H1 (cell line): Measurements from ENCODE around the gene RAB3C. TPM values are rescaled to one million over a fixed set of nuclear protein-coding genes. Genes with fewer than 3 reads are reported as not detected.

Experiments
- CTCF ChIA-PET: fragments of 300-600 bp; sonication (Branson Sonifier 250); formaldehyde crosslinking; loops from one replicate; lab custom pipeline; 2021; ENCODE audit not compliant: partially characterized antibody; lab: Charles Lee
- POLR2A ChIA-PET: fragments of 300-600 bp; sonication (Branson Sonifier 250); formaldehyde crosslinking; loops from one replicate; lab custom pipeline; 2021; ENCODE audit warnings: inconsistent platforms; ENCODE audit not compliant: partially characterized antibody; lab: Charles Lee
- DNase-seq, 2 experiments: peaks; one replicate each; pipeline versions ENCODE4 v3.0.0 to v3.0.0-alpha.2; 2010 to 2022; ENCODE audit warnings: low spot score in 2 of 2, low read depth in 1 of 2, mixed read lengths in 1 of 2
- FAIRE-seq: peaks from 2 replicates; lab custom pipeline; 2011; peaks lifted over from hg19 to GRCh38; lab: Jason Lieb, UNC
- H2AFZ ChIP-seq: 2 replicates; pipeline ENCODE4 v1.8.1; 2012; ENCODE audit warnings: low read length, inconsistent platforms
- H2AK5ac ChIP-seq: 2 replicates; pipeline ENCODE4 v1.6.1; 2013; ENCODE audit warnings: low read depth, low read length
- H2BK120ac ChIP-seq: replicated peaks from 2 replicates; pipeline ENCODE3; 2013; ENCODE audit warnings: low read depth, low read length, inconsistent platforms
- H2BK12ac ChIP-seq: 2 replicates; pipeline ENCODE4 v1.6.1; 2013; ENCODE audit warnings: low read depth, low read length
- H2BK15ac ChIP-seq: 2 replicates; pipeline ENCODE4 v1.6.1; 2013; ENCODE audit warnings: low read length
- H2BK20ac ChIP-seq: 2 replicates; pipeline ENCODE4 v1.6.1; 2013; ENCODE audit warnings: low read length
- H2BK5ac ChIP-seq: 2 replicates; pipeline ENCODE4 v1.6.1; 2013; ENCODE audit warnings: low read depth, low read length
- H3K14ac ChIP-seq: 2 replicates; pipeline ENCODE4 v1.6.1; 2013; ENCODE audit warnings: inconsistent platforms; ENCODE audit not compliant: insufficient read length
- H3K18ac ChIP-seq: 2 replicates; pipeline ENCODE4 v1.6.1; 2013; ENCODE audit warnings: low read length; ENCODE audit errors: extremely low read depth
- H3K23ac ChIP-seq: 2 replicates; pipeline ENCODE4 v1.6.1; 2013; ENCODE audit warnings: inconsistent platforms; ENCODE audit not compliant: insufficient read length
- H3K23me2 ChIP-seq: 2 replicates; pipeline ENCODE4 v1.6.1; 2013; ENCODE audit warnings: low read depth, low read length
- H3K27ac ChIP-seq: 2 replicates; pipeline ENCODE4 v1.6.1; 2011; ENCODE audit warnings: low read depth, low read length, inconsistent platforms
- H3K27me3 ChIP-seq, 4 experiments: replicated peaks in 1 of 4; 1 replicate in 1 of 4; 2 replicates in 3 of 4; pipeline versions ENCODE4 v1.6.1 to v1.8.1; 2011 to 2013; ENCODE audit warnings: low read length in 3 of 4, mild to moderate bottlenecking in 3 of 4, inconsistent platforms in 2 of 4, mixed read lengths in 2 of 4, moderate library complexity in 1 of 4; ENCODE audit not compliant: control insufficient read depth in 3 of 4, insufficient read depth in 3 of 4; ENCODE audit errors: extremely low read depth in 1 of 4
- H3K36me3 ChIP-seq, 4 experiments: 2 replicates each; pipeline versions ENCODE4 v1.6.1 to v1.8.1; 2011 to 2013; ENCODE audit warnings: mild to moderate bottlenecking in 4 of 4, low read length in 3 of 4, moderate library complexity in 2 of 4, control low read depth in 1 of 4, inconsistent platforms in 1 of 4; ENCODE audit not compliant: insufficient read depth in 4 of 4, control insufficient read depth in 2 of 4
- H3K4ac ChIP-seq: replicated peaks from 2 replicates; pipeline ENCODE3; 2013; ENCODE audit warnings: low read length, low read depth, mixed read lengths, inconsistent platforms; ENCODE audit not compliant: insufficient read length
- H3K4me1 ChIP-seq, 4 experiments: replicated peaks in 1 of 4; 1 replicate in 1 of 4; 2 replicates in 3 of 4; pipeline versions ENCODE4 v1.6.1 to v1.8.1; 2011 to 2013; ENCODE audit warnings: low read length in 3 of 4, inconsistent platforms in 2 of 4, mixed read lengths in 1 of 4; ENCODE audit not compliant: insufficient read depth in 4 of 4, control insufficient read depth in 3 of 4
- H3K4me2 ChIP-seq, 2 experiments: 2 replicates each; pipeline versions ENCODE4 v1.6.1 to v1.8.1; 2011 to 2013; ENCODE audit warnings: low read depth in 2 of 2, low read length in 2 of 2, control low read depth in 1 of 2, inconsistent platforms in 1 of 2, mild to moderate bottlenecking in 1 of 2; ENCODE audit not compliant: insufficient read depth in 1 of 2
- H3K4me3 ChIP-seq, 4 experiments: fragments of 200-600, 300-600 bp in 1 of 4; sonication (generic), shearing (Covaris generic), sonication (Bioruptor Twin) in 1 of 4; 2 replicates each; pipeline versions ENCODE4 v1.5.1 to v1.8.1; 2011 to 2016; ENCODE audit warnings: low read length in 4 of 4, low read depth in 3 of 4, control low read depth in 2 of 4, inconsistent platforms in 2 of 4, mild to moderate bottlenecking in 2 of 4, mixed read lengths in 1 of 4, moderate library complexity in 1 of 4; ENCODE audit not compliant: insufficient read depth in 2 of 4; ENCODE audit errors: extremely low read depth in 1 of 4
- H3K56ac ChIP-seq: replicated peaks from 2 replicates; pipeline ENCODE3; 2013; ENCODE audit warnings: low read depth, mild to moderate bottlenecking, mixed read lengths, low read length, inconsistent platforms; ENCODE audit not compliant: insufficient read length
- H3K79me1 ChIP-seq: 2 replicates; pipeline ENCODE4 v1.6.1; 2013; ENCODE audit warnings: low read depth, low read length, control low read depth
- H3K79me2 ChIP-seq, 2 experiments: 2 replicates each; pipeline versions ENCODE4 v1.6.1 to v1.8.1; 2012 to 2013; ENCODE audit warnings: low read length in 2 of 2, mild to moderate bottlenecking in 2 of 2, inconsistent platforms in 1 of 2; ENCODE audit not compliant: insufficient read depth in 2 of 2, control insufficient read depth in 1 of 2
- H3K9ac ChIP-seq, 4 experiments: replicated peaks in 1 of 4; 1 replicate in 1 of 4; 2 replicates in 3 of 4; pipeline versions ENCODE4 v1.6.1 to v1.8.1; 2011 to 2013; ENCODE audit warnings: low read depth in 3 of 4, low read length in 3 of 4, control low read depth in 2 of 4, mild to moderate bottlenecking in 2 of 4, moderate library complexity in 2 of 4, inconsistent platforms in 1 of 4; ENCODE audit errors: extremely low read depth in 1 of 4
- H3K9me3 ChIP-seq, 2 experiments: 2 replicates each; pipeline versions ENCODE4 v1.6.1 to v1.8.1; 2012 to 2013; ENCODE audit warnings: mild to moderate bottlenecking in 2 of 2, moderate library complexity in 2 of 2, control low read depth in 1 of 2, inconsistent platforms in 1 of 2, low read depth in 1 of 2, low read length in 1 of 2, mixed read lengths in 1 of 2; ENCODE audit not compliant: insufficient read depth in 2 of 2
- H4K20me1 ChIP-seq, 2 experiments: replicated peaks in 1 of 2; 2 replicates each; pipeline versions ENCODE3 to v1.8.1; 2011 to 2013; ENCODE audit warnings: inconsistent platforms in 2 of 2, low read length in 2 of 2, mild to moderate bottlenecking in 1 of 2; ENCODE audit not compliant: insufficient read depth in 2 of 2, control insufficient read depth in 1 of 2
- H4K5ac ChIP-seq: 2 replicates; pipeline ENCODE4 v1.6.1; 2013; ENCODE audit warnings: low read length, low read depth, mixed read lengths, inconsistent platforms; ENCODE audit not compliant: insufficient read length
- H4K8ac ChIP-seq: 2 replicates; pipeline ENCODE4 v1.8.0; 2013; ENCODE audit warnings: mild to moderate bottlenecking, moderate library complexity, low read length, inconsistent platforms; ENCODE audit not compliant: insufficient read depth; ENCODE audit errors: extremely low read depth
- H4K91ac ChIP-seq: replicated peaks from 2 replicates; pipeline ENCODE3; 2013; ENCODE audit warnings: low read length, mixed read lengths, inconsistent platforms; ENCODE audit not compliant: insufficient read length
- BACH1 ChIP-seq: IDR thresholded peaks from 2 replicates; pipeline ENCODE4 v1.6.1; 2012; ENCODE audit warnings: low read length, improper control_type of control experiment
- BRCA1 ChIP-seq: IDR thresholded peaks from 2 replicates; pipeline ENCODE4 v1.6.1; 2012; ENCODE audit warnings: low read depth, low read length, improper control_type of control experiment
- CEBPB ChIP-seq: IDR thresholded peaks from 2 replicates; pipeline ENCODE4 v1.6.1; 2012; ENCODE audit warnings: low read depth, low read length
- CHD1 ChIP-seq: IDR thresholded peaks from 2 replicates; pipeline ENCODE4 v1.6.1; 2012; ENCODE audit warnings: low read depth, low read length, improper control_type of control experiment
- CTBP2 ChIP-seq: IDR thresholded peaks from 2 replicates; pipeline ENCODE4 v1.7.0; 2011; ENCODE audit warnings: borderline replicate concordance, mild to moderate bottlenecking, moderate library complexity, mixed read lengths, low read length; ENCODE audit not compliant: insufficient read depth, insufficient read length
- GABPA ChIP-seq: IDR thresholded peaks from 2 replicates; pipeline ENCODE4 v1.6.1; 2011; ENCODE audit warnings: mild to moderate bottlenecking, low read length, moderate library complexity, borderline replicate concordance; ENCODE audit not compliant: insufficient read depth
- HDAC6 ChIP-seq: IDR thresholded peaks from one replicate; pipeline ENCODE4 v1.7.1; 2012; ENCODE audit warnings: low read depth, mild to moderate bottlenecking, inconsistent platforms, low read length, moderate library complexity
- NRF1 ChIP-seq: IDR thresholded peaks from 2 replicates; pipeline ENCODE4 v1.6.1; 2011; ENCODE audit warnings: mild to moderate bottlenecking, low read depth, low read length, improper control_type of control experiment
- POLR2AphosphoS5 ChIP-seq: IDR thresholded peaks from 2 replicates; pipeline ENCODE4 v1.6.1; 2011; ENCODE audit warnings: low read depth, low read length
- SRF ChIP-seq: IDR thresholded peaks from 2 replicates; pipeline ENCODE4 v1.6.1; 2011; ENCODE audit warnings: mild to moderate bottlenecking, low read depth, low read length, moderate library complexity
- WGBS, 2 experiments: shearing (Covaris generic) in 1 of 2; methylation state at CpG; one replicate each; pipeline versions ENCODE4 v1.1.6 to v1.1.7; 2013 to 2015; ENCODE audit warnings: low lambda C conversion rate in 2 of 2, mixed read lengths in 2 of 2, inconsistent platforms in 1 of 2, low coverage in 1 of 2, missing lambda C conversion rate in 1 of 2; ENCODE audit not compliant: insufficient replicate concordance in 2 of 2, insufficient coverage in 1 of 2, insufficient read length in 1 of 2; ENCODE audit errors: extremely low coverage in 1 of 2, missing lambda C conversion rate in 1 of 2; 5-methylcytosine and 5-hydroxymethylcytosine counted together
- polyA plus RNA-seq, 7 experiments: library from polyadenylated mRNA; depleted of rRNA in 3 of 7; stranded (reverse) in 5 of 7; unstranded in 2 of 7; fragments of >200 nt in 5 of 7; fragments of 200-250 nt in 2 of 7; gene quantifications; 1 replicate in 5 of 7; 2 replicates in 1 of 7; 4 replicates in 1 of 7; pipeline versions ENCODE4 v1.2.1 to v1.2.3, GENCODE V29; 2011 to 2013; ENCODE audit warnings: missing spikeins in 2 of 7, mixed read lengths in 2 of 7
- total RNA-seq: library from RNA; stranded (reverse); fragmentation: NEBNext Ultra II Directional; extraction: Animal tissue kit (Norgen Biotek cat#: 25700); gene quantifications from 2 replicates; pipeline ENCODE4 v1.2.1, GENCODE V29; 2021
- TF ChIP-seq, protein P1 (sequence below): IDR thresholded peaks from 2 replicates; pipeline ENCODE4 v1.6.1; 2012; ENCODE audit warnings: inconsistent platforms

RAB3C gene
- total and polyA plus RNA-seq, 2 of the 8 experiments (the other 6 are each of a cell fraction or from before 2014, with no cell fraction given), result 14.7 to 18.3 TPM

DNA sequence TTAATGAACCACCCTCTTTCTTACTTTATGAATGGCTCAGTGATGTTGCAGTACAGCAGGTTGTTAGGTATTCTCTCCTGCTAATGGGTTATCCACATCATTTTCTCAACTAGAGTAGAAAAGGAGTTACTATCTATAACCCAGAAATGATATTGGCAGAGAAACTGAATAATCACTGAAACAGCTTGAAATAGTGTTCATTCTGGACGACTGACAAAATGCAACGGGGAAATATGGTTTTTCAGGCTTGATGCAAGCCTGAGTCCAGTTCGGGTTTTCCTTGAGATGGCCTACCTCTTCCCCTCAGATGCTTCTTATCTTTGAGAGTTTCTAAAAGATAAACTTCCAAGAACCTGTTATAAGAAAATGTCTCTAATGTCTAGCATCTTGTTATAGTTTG is 187.3 kb downstream of the RAB3C start:
- H3K27ac ChIP-seq, result no peak overlapping the region
- H3K4me1 ChIP-seq, result no peaks in the 10 kb centered on the region
- no peak overlapping the region for H2AFZ ChIP-seq
- no peak overlapping the region for H3K18ac ChIP-seq
- H3K4ac ChIP-seq, result no peak overlapping the region
- H4K8ac ChIP-seq, result no peak overlapping the region
- no peak overlapping the region for H2BK120ac ChIP-seq
- no peak overlapping the region for H4K91ac ChIP-seq
- no peak overlapping the region for H2BK20ac ChIP-seq
- no peaks in the 10 kb centered on the region for H3K23me2 ChIP-seq
- H4K20me1 ChIP-seq, result no peaks in the 10 kb centered on the region
- no peak overlapping the region for H3K14ac ChIP-seq
- no peaks in the 10 kb centered on the region for H3K36me3 ChIP-seq
- no peak overlapping the region for H3K4me2 ChIP-seq
- H3K4me3 ChIP-seq, result no peak overlapping the region
- H2BK5ac ChIP-seq, result no peak overlapping the region
- no peak for TF ChIP-seq CEBPB
- TF ChIP-seq, protein P1, sequence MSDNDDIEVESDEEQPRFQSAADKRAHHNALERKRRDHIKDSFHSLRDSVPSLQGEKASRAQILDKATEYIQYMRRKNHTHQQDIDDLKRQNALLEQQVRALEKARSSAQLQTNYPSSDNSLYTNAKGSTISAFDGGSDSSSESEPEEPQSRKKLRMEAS, result no peak
- no peak for TF ChIP-seq BACH1
- TF ChIP-seq NRF1, result no peak
- no peak for TF ChIP-seq CHD1
- no peak for TF ChIP-seq GABPA
- no peak for TF ChIP-seq POLR2AphosphoS5
- TF ChIP-seq HDAC6, result no peak
- TF ChIP-seq SRF, result no peak
- no peak for TF ChIP-seq CTBP2
- no peak for TF ChIP-seq BRCA1
- no peak for FAIRE-seq
- ChIA-PET CTCF (no interaction called here), POLR2A (no interaction called here)
- no peaks in the 10 kb centered on the region for H3K27me3 ChIP-seq
- no peak overlapping the region for H4K5ac ChIP-seq
- no peak overlapping the region for H2BK15ac ChIP-seq
- H3K79me1 ChIP-seq, result no peaks in the 10 kb centered on the region
- H3K23ac ChIP-seq, result no peak overlapping the region
- H3K56ac ChIP-seq, result no peak overlapping the region
- H3K9me3 ChIP-seq, result no peaks in the 10 kb centered on the region
- DNase-seq, result no peak
- H2BK12ac ChIP-seq, result no peak overlapping the region
- 83% methylated on average over 3 of the region's 3 CpGs; no CpG with 5 or more reads in 1 of the 2 experiments for WGBS, 2 experiments
- no peak overlapping the region for H3K9ac ChIP-seq
- no peak overlapping the region for H2AK5ac ChIP-seq
- H3K79me2 ChIP-seq, result no peaks in the 10 kb centered on the region
